Brain microvascular endothelial cell (primary cell): Measurements from ENCODE around the gene ANKRD63.

Experiments
- DNase-seq: peaks from one replicate; pipeline ENCODE4 v3.0.0-alpha.2; 2020
- H3K27ac ChIP-seq: fragments of 250-450 bp; sonication (Bioruptor Pico); 2 replicates; pipeline ENCODE4 v1.5.1; 2020; ENCODE audit warnings: mild to moderate bottlenecking, moderate library complexity
- H3K27me3 ChIP-seq: fragments of 250-450 bp; sonication (Bioruptor Pico); replicated peaks from 2 replicates; pipeline ENCODE4 v1.5.1; 2020; ENCODE audit warnings: mild to moderate bottlenecking
- H3K36me3 ChIP-seq: fragments of 250-450 bp; sonication (Bioruptor Pico); replicated peaks from 2 replicates; pipeline ENCODE4 v1.5.1; 2020; ENCODE audit warnings: mild to moderate bottlenecking
- H3K4me3 ChIP-seq: 2 replicates; pipeline ENCODE4 v1.5.1; 2011; ENCODE audit warnings: low read depth, mild to moderate bottlenecking, control low read depth, low read length, moderate library complexity
- in situ Hi-C: cut with HindIII; loops from 2 replicates; pipeline ENCODE4 v1.10.0; 2017; ENCODE audit warnings: low sequenced_read_pairs, low pct_ligation_motif_present
- TF ChIP-seq, protein P1 (sequence below): IDR thresholded peaks from 2 replicates; pipeline ENCODE4 v1.5.1; 2011; ENCODE audit warnings: low read depth, mild to moderate bottlenecking, moderate library complexity, low read length, control low read depth, inconsistent platforms; ENCODE audit errors: missing control alignments

The ANKRD63 gene

DNA sequence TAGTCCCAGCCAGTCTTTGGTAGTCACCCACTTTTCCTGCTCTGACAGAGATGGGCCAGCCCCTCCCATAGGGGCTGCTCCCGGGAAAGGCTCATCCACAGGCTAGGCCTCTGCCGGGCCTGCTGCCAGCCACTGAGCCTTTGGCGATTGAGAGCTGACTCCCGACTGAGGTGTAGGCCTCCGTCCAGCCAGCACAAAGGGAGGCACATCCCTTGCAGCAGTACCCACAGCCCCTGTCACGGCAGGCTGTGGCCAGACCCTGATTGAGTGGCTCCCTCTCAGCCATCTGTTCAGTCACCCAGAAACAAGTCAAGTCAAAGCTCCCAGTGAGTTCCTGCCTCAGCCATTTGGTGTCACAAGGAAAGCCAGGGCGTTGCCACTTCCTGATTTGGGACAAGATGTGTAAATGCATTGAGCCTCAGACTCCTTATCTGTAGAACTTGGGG, 50.2 kb downstream of the ANKRD63 start:
- H3K36me3 ChIP-seq = no peaks in the 10 kb centered on the region
- no peak overlapping the region for H3K4me3 ChIP-seq
- in situ Hi-C loops = no loop called here
- TF ChIP-seq, protein P1, sequence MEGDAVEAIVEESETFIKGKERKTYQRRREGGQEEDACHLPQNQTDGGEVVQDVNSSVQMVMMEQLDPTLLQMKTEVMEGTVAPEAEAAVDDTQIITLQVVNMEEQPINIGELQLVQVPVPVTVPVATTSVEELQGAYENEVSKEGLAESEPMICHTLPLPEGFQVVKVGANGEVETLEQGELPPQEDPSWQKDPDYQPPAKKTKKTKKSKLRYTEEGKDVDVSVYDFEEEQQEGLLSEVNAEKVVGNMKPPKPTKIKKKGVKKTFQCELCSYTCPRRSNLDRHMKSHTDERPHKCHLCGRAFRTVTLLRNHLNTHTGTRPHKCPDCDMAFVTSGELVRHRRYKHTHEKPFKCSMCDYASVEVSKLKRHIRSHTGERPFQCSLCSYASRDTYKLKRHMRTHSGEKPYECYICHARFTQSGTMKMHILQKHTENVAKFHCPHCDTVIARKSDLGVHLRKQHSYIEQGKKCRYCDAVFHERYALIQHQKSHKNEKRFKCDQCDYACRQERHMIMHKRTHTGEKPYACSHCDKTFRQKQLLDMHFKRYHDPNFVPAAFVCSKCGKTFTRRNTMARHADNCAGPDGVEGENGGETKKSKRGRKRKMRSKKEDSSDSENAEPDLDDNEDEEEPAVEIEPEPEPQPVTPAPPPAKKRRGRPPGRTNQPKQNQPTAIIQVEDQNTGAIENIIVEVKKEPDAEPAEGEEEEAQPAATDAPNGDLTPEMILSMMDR = no peak
- DNase-seq = no peak
- H3K27ac ChIP-seq = no peak overlapping the region
- H3K27me3 ChIP-seq = no peaks in the 10 kb centered on the region
